OCI-LY7 (cell line): Measurements from ENCODE around the gene LCMT1. TPM values are rescaled to one million over a fixed set of nuclear protein-coding genes. Genes with fewer than 3 reads are reported as not detected.
A peak's percentile ranks its signal among the peaks of the same experiment; 100 is the strongest.

ENCODE experiments used
- BruUV-seq: library from RNA; stranded (reverse); fragments of 400-500 nt; replicated peaks from 2 replicates; lab custom pipeline; 2021; lab: Mats Ljungman, UMichigan
- CTCF ChIA-PET: fragments of 300-600 bp; sonication (Branson Sonifier 250); formaldehyde crosslinking; loops from one replicate; lab custom pipeline; 2022; ENCODE audit warnings: antibody characterized with exemption; ENCODE audit not compliant: unreplicated experiment; lab: Charles Lee
- POLR2A ChIA-PET: fragments of 300-600 bp; sonication (Branson Sonifier 250); formaldehyde crosslinking; loops from one replicate; lab custom pipeline; 2022; ENCODE audit warnings: antibody characterized with exemption; lab: Charles Lee
- DNase-seq: peaks from one replicate; pipeline ENCODE4 v3.0.0-alpha.2; 2015; ENCODE audit warnings: low spot score
- H2AFZ ChIP-seq: fragments of 200-600 bp; sonication (generic), shearing (Covaris generic); 2 replicates; pipeline ENCODE4 v1.6.1; 2014; ENCODE audit warnings: mild to moderate bottlenecking, antibody characterized with exemption, low read length, moderate library complexity
- H3K27ac ChIP-seq: fragments of 200-600 bp; sonication (generic); 2 replicates; pipeline ENCODE4 v1.5.1; 2014; ENCODE audit warnings: mixed run types, low read depth, mild to moderate bottlenecking, moderate library complexity, low read length, inconsistent platforms; ENCODE audit not compliant: poor library complexity, severe bottlenecking
- H3K36me3 ChIP-seq: fragments of 200-600 bp; sonication (generic); 2 replicates; pipeline ENCODE4 v1.6.1; 2014; ENCODE audit warnings: mild to moderate bottlenecking, antibody characterized with exemption, low read length, moderate library complexity, mixed read lengths; ENCODE audit not compliant: insufficient read depth
- H3K4me1 ChIP-seq: fragments of 200-600 bp; sonication (generic); 2 replicates; pipeline ENCODE4 v1.5.1; 2014; ENCODE audit warnings: mild to moderate bottlenecking, low read length; ENCODE audit not compliant: insufficient read depth, poor library complexity, severe bottlenecking
- H3K4me2 ChIP-seq: fragments of 200-600 bp; sonication (generic); 2 replicates; pipeline ENCODE4 v1.6.1; 2014; ENCODE audit warnings: mild to moderate bottlenecking, low read length
- H3K4me3 ChIP-seq: fragments of 200-600 bp; sonication (generic); 2 replicates; pipeline ENCODE4 v1.5.1; 2014; ENCODE audit warnings: mild to moderate bottlenecking, low read depth, low read length; ENCODE audit not compliant: poor library complexity, severe bottlenecking
- H3K79me2 ChIP-seq: fragments of 200-600 bp; sonication (generic); 2 replicates; pipeline ENCODE4 v1.6.1; 2016; ENCODE audit warnings: low read depth, mild to moderate bottlenecking, low read length, moderate library complexity, mixed read lengths; ENCODE audit not compliant: insufficient read depth
- H3K9me2 ChIP-seq: fragments of 200-600 bp; sonication (generic); 2 replicates; pipeline ENCODE4 v1.6.1; 2016; ENCODE audit warnings: mild to moderate bottlenecking, low read length, mixed read lengths; ENCODE audit not compliant: insufficient read depth
- H3K9me3 ChIP-seq: fragments of 200-600 bp; sonication (generic); 2 replicates; pipeline ENCODE4 v1.6.1; 2014; ENCODE audit warnings: mild to moderate bottlenecking, mixed run types, low read length, mixed read lengths
- H4K20me1 ChIP-seq: fragments of 200-600 bp; sonication (generic); 2 replicates; pipeline ENCODE4 v1.6.1; 2014; ENCODE audit warnings: mild to moderate bottlenecking, antibody characterized with exemption, low read length, moderate library complexity, mixed read lengths; ENCODE audit not compliant: insufficient read depth
- EZH2phosphoT487 ChIP-seq: fragments of 200-600 bp; sonication (generic); IDR thresholded peaks from 2 replicates; pipeline ENCODE4 v1.6.1; 2018; ENCODE audit warnings: low read depth, borderline replicate concordance, mild to moderate bottlenecking, mixed run types, antibody characterized with exemption, low read length, moderate library complexity, mixed read lengths
- intact Hi-C: fragments of 100-400 bp; cut with micrococcal nuclease; formaldehyde crosslinking; loops from one replicate; pipeline ENCODE4 v1.10.0; 2022; ENCODE audit not compliant: unreplicated experiment
- total RNA-seq, 2 experiments: library from RNA; depleted of rRNA in 1 of 2; stranded (reverse); fragments of >200 nt in 1 of 2; shearing (Covaris generic) in 1 of 2; gene quantifications; 2 replicates each; pipeline ENCODE4 v1.2.3, GENCODE V29; 2014 to 2022
- TF ChIP-seq, protein P1 (sequence below): fragments of 200-600 bp; sonication (generic); conservative IDR thresholded peaks from 2 replicates; pipeline ENCODE4 v1.5.1; 2014; ENCODE audit warnings: mild to moderate bottlenecking, antibody characterized with exemption, low read length, moderate library complexity, mixed read lengths

The LCMT1 gene
- total RNA-seq, 2 experiments from 2014 or later, result 19.4 to 42.0 TPM

- H3K27ac ChIP-seq, result no peak overlapping the region
- H3K9me2 ChIP-seq, result no peaks in the 10 kb centered on the region
- ChIA-PET CTCF (no interaction called here), POLR2A (no interaction called here)
- H3K4me1 ChIP-seq, result no peaks in the 10 kb centered on the region
- no peak for TF ChIP-seq EZH2phosphoT487
- TF ChIP-seq, protein P1, sequence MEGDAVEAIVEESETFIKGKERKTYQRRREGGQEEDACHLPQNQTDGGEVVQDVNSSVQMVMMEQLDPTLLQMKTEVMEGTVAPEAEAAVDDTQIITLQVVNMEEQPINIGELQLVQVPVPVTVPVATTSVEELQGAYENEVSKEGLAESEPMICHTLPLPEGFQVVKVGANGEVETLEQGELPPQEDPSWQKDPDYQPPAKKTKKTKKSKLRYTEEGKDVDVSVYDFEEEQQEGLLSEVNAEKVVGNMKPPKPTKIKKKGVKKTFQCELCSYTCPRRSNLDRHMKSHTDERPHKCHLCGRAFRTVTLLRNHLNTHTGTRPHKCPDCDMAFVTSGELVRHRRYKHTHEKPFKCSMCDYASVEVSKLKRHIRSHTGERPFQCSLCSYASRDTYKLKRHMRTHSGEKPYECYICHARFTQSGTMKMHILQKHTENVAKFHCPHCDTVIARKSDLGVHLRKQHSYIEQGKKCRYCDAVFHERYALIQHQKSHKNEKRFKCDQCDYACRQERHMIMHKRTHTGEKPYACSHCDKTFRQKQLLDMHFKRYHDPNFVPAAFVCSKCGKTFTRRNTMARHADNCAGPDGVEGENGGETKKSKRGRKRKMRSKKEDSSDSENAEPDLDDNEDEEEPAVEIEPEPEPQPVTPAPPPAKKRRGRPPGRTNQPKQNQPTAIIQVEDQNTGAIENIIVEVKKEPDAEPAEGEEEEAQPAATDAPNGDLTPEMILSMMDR, result no peak
- no peaks in the 10 kb centered on the region for H4K20me1 ChIP-seq
- no peak overlapping the region for H2AFZ ChIP-seq
- no peak overlapping the region for H3K4me3 ChIP-seq
- DNase-seq, result no peak
- no peak overlapping the region for H3K4me2 ChIP-seq
- no peaks in the 10 kb centered on the region for H3K79me2 ChIP-seq
- peaks cover 43% of the 10 kb centered on the region for H3K36me3 ChIP-seq
- no peaks in the 10 kb centered on the region for H3K9me3 ChIP-seq
- intact Hi-C loops, result no loop called here
- BruUV-seq, result no TSS peak
Measured at GRCh38 chr16:25134166-25134700, 22.7 kb downstream of the LCMT1 start.

GRCh38 chr16:25135254-25135878 is 23.8 kb downstream of the LCMT1 start:
- no TSS peak for BruUV-seq
- H3K27ac ChIP-seq, result no peak overlapping the region
- ChIA-PET POLR2A (no interaction called here), CTCF (no interaction called here)
- H3K79me2 ChIP-seq, result no peaks in the 10 kb centered on the region
- H3K4me2 ChIP-seq, result no peak overlapping the region
- DNase-seq, result no peak
- no peaks in the 10 kb centered on the region for H4K20me1 ChIP-seq
- H3K9me2 ChIP-seq, result no peaks in the 10 kb centered on the region
- TF ChIP-seq, protein P1, result 0 out of 2 replicates have a peak, but pooled peaks have one; percentile 19
- no peak for TF ChIP-seq EZH2phosphoT487
- no peaks in the 10 kb centered on the region for H3K9me3 ChIP-seq
- intact Hi-C loops, result no loop called here
- H3K36me3 ChIP-seq, result peaks cover 46% of the 10 kb centered on the region
- no peak overlapping the region for H3K4me3 ChIP-seq
- H2AFZ ChIP-seq, result no peak overlapping the region
- H3K4me1 ChIP-seq, result no peaks in the 10 kb centered on the region

DNA sequence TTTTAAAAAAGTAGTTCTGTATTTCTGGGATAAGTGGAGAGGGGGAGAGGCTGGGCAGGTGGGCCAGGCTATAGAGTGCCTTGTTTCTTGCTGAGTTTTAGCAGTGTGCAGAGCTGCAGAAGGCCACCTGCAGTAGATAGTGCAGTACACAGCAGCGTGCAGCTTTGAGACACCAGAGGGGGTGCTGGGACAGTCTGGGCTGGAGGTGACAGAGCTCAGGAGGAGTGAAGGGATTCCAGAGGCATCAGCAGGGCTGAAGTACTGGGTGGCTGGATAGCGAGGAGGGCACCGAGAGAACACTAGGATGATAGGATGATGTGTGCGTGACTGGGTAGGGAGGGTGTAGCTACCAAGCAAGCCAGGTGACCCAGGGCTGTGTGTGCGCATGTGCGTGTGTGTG is 26.6 kb downstream of the LCMT1 start:
- Histone ChIP-seq H3K27ac (no peak overlapping the region), H3K4me3 (no peak overlapping the region), H2AFZ (no peak overlapping the region), H3K4me2 (no peak overlapping the region), H4K20me1 (no peaks in the 10 kb centered on the region), H3K9me2 (no peaks in the 10 kb centered on the region), H3K79me2 (no peaks in the 10 kb centered on the region), H3K4me1 (no peaks in the 10 kb centered on the region), H3K36me3 (peaks cover 55% of the 10 kb centered on the region), H3K9me3 (no peaks in the 10 kb centered on the region)
- no peak for DNase-seq
- ChIA-PET CTCF (interaction anchor here (0.6 kb wide), 1 partner anchor 209 kb away, joined by 3 read pairs; no protein-coding TSS in a partner anchor), POLR2A (interaction anchor here (1.2 kb wide), 1 partner anchor 13 kb away, joined by 3 read pairs; no protein-coding TSS in a partner anchor)
- intact Hi-C loops, result no loop called here
- no TSS peak for BruUV-seq
- TF ChIP-seq EZH2phosphoT487, result no peak
- TF ChIP-seq, protein P1, result no peak
